ENCODE data around the gene ATP10D. TPM values are rescaled to one million over a fixed set of nuclear protein-coding genes. Genes with fewer than 3 reads are reported as not detected.

The ATP10D gene
- total RNA-seq (10 to 100 TPM in 2 of 9 donors, 1 to 10 TPM in 7; 5.4 to 22.1 (median 8.1) TPM), polyA plus RNA-seq (1 to 10 TPM; 2.2 to 4.2 TPM)
- long read RNA-seq, donor 1, partial matches to known transcripts: 4 of 5 reads
- long read RNA-seq, donor 1, other reads (novel, unspliced or antisense): 1 of 5 reads
- long read RNA-seq, donor 2, partial matches to known transcripts: 1 of 4 reads
- long read RNA-seq, donor 2, other reads (novel, unspliced or antisense): 3 of 4 reads
- long read RNA-seq, donor 3, partial matches to known transcripts: 1 of 3 reads
- long read RNA-seq, donor 3, other reads (novel, unspliced or antisense): 2 of 3 reads

DNA sequence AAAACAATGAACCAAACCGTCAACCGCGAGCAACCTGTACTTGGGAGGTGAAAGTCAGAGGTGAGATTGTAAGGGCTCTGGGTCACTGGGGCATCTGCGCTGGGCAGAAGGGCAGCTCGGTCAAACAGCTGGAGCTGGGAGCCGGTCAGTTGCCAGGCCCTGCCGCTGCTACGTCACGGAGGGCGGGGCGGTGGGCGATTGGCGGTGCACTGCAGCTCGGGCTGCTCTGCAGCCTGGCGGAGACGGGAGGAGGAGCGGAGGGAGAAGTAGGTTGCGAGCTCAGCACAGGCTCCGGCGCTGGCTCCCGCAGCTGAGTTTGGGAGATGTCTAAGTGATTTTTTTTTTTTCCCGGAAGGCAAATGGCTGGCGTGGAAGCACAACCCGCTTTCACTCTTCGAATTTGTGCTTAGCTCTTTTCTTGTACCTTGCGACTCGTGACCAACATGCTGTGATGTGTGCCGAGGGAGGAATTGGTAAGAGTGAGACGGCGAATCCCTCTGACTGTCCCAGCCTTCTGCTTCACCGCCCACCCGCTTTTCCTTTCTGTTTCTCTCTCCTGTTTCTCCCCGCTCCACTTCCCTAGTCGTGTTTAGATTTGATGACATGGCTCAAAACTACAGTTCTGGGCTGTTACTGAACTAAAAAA lies at the start of gene ATP10D:
ATP10D (plus strand) TSS at position 229 of the 646 bp plus-strand sequence. CDS start 27,266 bp downstream, outside the sequence.
- peaks cover 0 to 5% (median 0%) of the 10 kb centered on the region in 12 donors for H3K9me3 ChIP-seq
- peak within 1 kb of the TSS; percentile 62 to 94 (median 92) for H3K27ac ChIP-seq
- TF ChIP-seq, protein P1, sequence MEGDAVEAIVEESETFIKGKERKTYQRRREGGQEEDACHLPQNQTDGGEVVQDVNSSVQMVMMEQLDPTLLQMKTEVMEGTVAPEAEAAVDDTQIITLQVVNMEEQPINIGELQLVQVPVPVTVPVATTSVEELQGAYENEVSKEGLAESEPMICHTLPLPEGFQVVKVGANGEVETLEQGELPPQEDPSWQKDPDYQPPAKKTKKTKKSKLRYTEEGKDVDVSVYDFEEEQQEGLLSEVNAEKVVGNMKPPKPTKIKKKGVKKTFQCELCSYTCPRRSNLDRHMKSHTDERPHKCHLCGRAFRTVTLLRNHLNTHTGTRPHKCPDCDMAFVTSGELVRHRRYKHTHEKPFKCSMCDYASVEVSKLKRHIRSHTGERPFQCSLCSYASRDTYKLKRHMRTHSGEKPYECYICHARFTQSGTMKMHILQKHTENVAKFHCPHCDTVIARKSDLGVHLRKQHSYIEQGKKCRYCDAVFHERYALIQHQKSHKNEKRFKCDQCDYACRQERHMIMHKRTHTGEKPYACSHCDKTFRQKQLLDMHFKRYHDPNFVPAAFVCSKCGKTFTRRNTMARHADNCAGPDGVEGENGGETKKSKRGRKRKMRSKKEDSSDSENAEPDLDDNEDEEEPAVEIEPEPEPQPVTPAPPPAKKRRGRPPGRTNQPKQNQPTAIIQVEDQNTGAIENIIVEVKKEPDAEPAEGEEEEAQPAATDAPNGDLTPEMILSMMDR (IDR thresholded peaks at IDR 0.05): peak in 4 of 12 donors; percentile 24 to 50 (median 38)
- TF ChIP-seq POLR2A (IDR thresholded peaks at IDR 0.05): peak in 1 of 2 donors; percentile 90
- no peaks in the 10 kb centered on the region for H3K27me3 ChIP-seq
- peaks cover 0 to 38% (median 12%) of the 10 kb centered on the region in 12 donors for H3K4me1 ChIP-seq
- ATAC-seq (peak; percentile 99 to 100 (median 100)), DNase-seq (peak; percentile 96 to 98 (median 98))
- no peaks in the 10 kb centered on the region for H3K36me3 ChIP-seq
- WGBS, 4 donors: 0 to 1% (median 1%) methylated on average over 27 to 34 of the region's 34 CpGs
- H3K4me3 ChIP-seq: peak within 1 kb of the TSS; percentile 40 to 76 (median 68)
- intact Hi-C loops (cut with DNase I): loop anchor here in 6 of 10 donors (1.0 to 10.0 kb wide), 4 partner anchors 22 to 430 kb away; partner anchors contain the start of genes COMMD8 (in 4 of the 6) and NFXL1 (in 3 of the 6)

GRCh38 chr4:47442980-47443379 lies 42.1 kb upstream of the ATP10D start:
- WGBS, 4 donors: 64 to 84% (median 74%) methylated on average over 5 of the region's 5 CpGs
- Histone ChIP-seq H3K36me3 (no peaks in the 10 kb centered on the region), H3K9me3 (no peaks in the 10 kb centered on the region), H3K4me1 (peaks cover 0 to 15% (median 0%) of the 10 kb centered on the region in 12 donors), H3K27ac (peak overlapping the region in 1 of 12 donors; percentile 56), H3K27me3 (no peaks in the 10 kb centered on the region), H3K4me3 (peak overlapping the region in 1 of 12 donors; percentile 30)
- intact Hi-C loops (cut with DNase I): no loop called here
- TF ChIP-seq POLR2A (IDR thresholded peaks at IDR 0.05): no peak
- TF ChIP-seq, protein P1 (IDR thresholded peaks at IDR 0.05): no peak
- DNase-seq (peak in 1 of 5 donors; percentile 9), ATAC-seq (peak in 1 of 4 donors; percentile 9)

GRCh38 chr4:47444031-47444430 lies 41.0 kb upstream of the ATP10D start:
- Histone ChIP-seq H3K9me3 (no peaks in the 10 kb centered on the region), H3K36me3 (no peaks in the 10 kb centered on the region), H3K4me1 (peaks cover 0 to 15% (median 0%) of the 10 kb centered on the region in 12 donors), H3K27ac (peak overlapping the region in 1 of 12 donors; percentile 56), H3K27me3 (no peaks in the 10 kb centered on the region), H3K4me3 (no peak overlapping the region)
- TF ChIP-seq POLR2A (IDR thresholded peaks at IDR 0.05): no peak
- TF ChIP-seq, protein P1 (IDR thresholded peaks at IDR 0.05): no peak
- 94 to 98% (median 96%) methylated on average over 2 of the region's 2 CpGs for WGBS, 4 donors
- DNase-seq (no peak), ATAC-seq (no peak)
- intact Hi-C loops (cut with DNase I): no loop called here

DNA sequence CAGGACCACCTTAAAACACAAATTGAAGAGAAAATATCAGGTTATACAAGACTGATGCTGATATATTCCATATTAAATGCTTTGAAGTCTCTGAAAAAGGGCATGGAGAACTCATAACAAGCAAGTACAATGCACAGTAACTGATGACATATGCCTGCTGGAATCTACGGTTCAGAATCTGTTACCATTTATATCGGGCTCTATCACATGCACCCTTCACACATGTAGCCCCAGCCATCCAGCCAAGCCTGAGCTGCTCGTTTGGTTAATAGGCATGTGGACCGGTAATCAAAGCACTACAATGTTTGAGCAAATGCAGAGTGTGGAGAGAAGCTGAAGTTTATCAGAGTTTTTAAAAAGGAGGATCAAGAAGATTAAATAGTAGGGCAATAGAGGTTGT lies 33.4 kb upstream of the ATP10D start:
- no peaks in the 10 kb centered on the region for H3K27me3 ChIP-seq
- H3K9me3 ChIP-seq: no peaks in the 10 kb centered on the region
- ATAC-seq: peak; percentile 58 to 83 (median 71)
- no peak for TF ChIP-seq POLR2A (IDR thresholded peaks at IDR 0.05)
- TF ChIP-seq, protein P1 (IDR thresholded peaks at IDR 0.05): no peak
- H3K4me1 ChIP-seq: peaks cover 0 to 14% (median 0%) of the 10 kb centered on the region in 12 donors
- H3K27ac ChIP-seq: peak overlapping the region in 4 of 12 donors; percentile 6 to 42 (median 29)
- peaks cover 0 to 75% (median 62%) of the 10 kb centered on the region in 9 donors for H3K36me3 ChIP-seq
- intact Hi-C loops (cut with DNase I): no loop called here
- 35 to 66% (median 46%) methylated on average over 4 of the region's 4 CpGs for WGBS, 4 donors
- DNase-seq: peak in 1 of 5 donors; percentile 30
- peak overlapping the region in 1 of 12 donors; percentile 0 for H3K4me3 ChIP-seq

All from heart left ventricle (tissue), 16 donors.